Activated naive CD4-positive, alpha-beta T cell treated with anti-CD3 and anti-CD28 coated beads, Interleukin-2, amount 50 U/mL, for 72 hours (primary cell): ENCODE results near the gene EFCAB9. TPM values are rescaled to one million over a fixed set of nuclear protein-coding genes. Genes with fewer than 3 reads are reported as not detected.
"Not testable (repeated sequence)": the region's sequence is repeated elsewhere in the genome, so short reads cannot be mapped to it uniquely, and the experiment has no call there.

Experiments
- ATAC-seq, 2 donors: fragments of 150-1000 bp; cut with Tn5 transposase; 2 replicates each; pipeline ENCODE4 v1.10.0; 2021; ENCODE audit warnings: mild to moderate bottlenecking in 2 of 2, moderate library complexity in 2 of 2
- DNase-seq, 2 donors: peaks; one replicate each; pipeline ENCODE4 v3.0.0; 2021 to 2022; ENCODE audit warnings: low spot score in 2 of 2
- H3K27ac Mint-ChIP-seq, 2 donors: one replicate each; pipeline ENCODE4 v1.8.0; 2022; ENCODE audit warnings: mild to moderate bottlenecking in 2 of 2, mixed read lengths in 2 of 2
- H3K36me3 Mint-ChIP-seq, 2 donors: one replicate each; pipeline ENCODE4 v1.8.0; 2022; ENCODE audit warnings: mixed read lengths in 2 of 2
- H3K9me3 Mint-ChIP-seq, 2 donors: one replicate each; pipeline ENCODE4 v1.8.0; 2022; ENCODE audit warnings: mixed read lengths in 2 of 2
- total RNA-seq, 2 donors: library from RNA; stranded (reverse); gene quantifications; one replicate each; pipeline ENCODE4 v1.2.3, GENCODE V29; 2022

Gene EFCAB9
- not detected for total RNA-seq

DNA sequence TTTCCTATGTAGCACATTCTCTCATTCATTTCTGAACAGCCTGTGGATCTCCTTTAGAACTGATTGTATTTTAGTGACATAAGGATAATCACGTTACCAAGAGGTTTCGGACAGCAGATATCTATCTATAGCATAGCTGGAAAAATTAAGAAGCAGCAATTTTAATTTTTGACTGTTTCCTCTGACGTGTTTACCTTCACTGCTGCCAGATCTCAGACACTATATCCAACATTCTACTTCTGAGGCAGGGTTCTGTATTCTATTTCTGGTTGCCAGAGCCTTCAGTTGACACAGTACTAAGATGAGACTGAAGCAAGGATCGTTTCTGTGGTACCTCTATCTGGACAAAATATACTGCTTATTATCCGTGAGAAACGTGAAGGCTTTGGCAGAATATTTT, at the start of gene EFCAB9:
Gene EFCAB9 (plus strand): TSS at position 301 of the 400 bp plus-strand sequence. CDS start 1 bp downstream, at position 302.
- H3K36me3 Mint-ChIP-seq, result no peaks in the 10 kb centered on the region
- H3K9me3 Mint-ChIP-seq, result no peaks in the 10 kb centered on the region
- ATAC-seq (no peak), DNase-seq (no peak)
- no peak within 1 kb of the TSS for H3K27ac Mint-ChIP-seq

DNA sequence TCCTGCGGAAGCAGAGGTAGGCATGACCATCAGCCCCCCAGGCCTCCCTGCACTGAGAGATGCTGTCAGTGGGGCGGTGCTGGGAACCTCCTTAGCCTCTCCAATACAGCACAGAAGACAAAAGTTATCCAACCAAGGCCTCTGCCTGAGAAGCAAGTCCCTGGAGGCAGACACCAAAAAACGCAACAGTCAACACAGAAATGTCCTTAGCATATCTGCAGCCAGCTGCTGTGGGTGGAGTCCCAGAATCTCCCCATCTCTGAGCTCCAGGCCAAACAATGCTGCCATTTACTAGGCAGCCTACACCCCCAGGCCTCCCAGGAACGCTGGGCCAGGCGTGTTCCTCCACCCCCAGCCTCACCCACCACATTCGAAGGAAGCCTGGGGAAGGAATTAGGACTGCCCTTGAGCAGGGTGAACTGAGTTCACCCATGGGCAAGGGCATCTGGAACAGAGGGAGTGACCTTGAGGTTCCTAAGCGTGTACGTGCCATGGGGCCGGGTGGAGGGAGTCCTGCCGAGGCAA, 49.6 kb upstream of the EFCAB9 start:
- H3K27ac Mint-ChIP-seq, result peak overlapping the region; percentile 55 to 65
- H3K9me3 Mint-ChIP-seq, result peaks cover 0 to under 1% of the 10 kb centered on the region in 2 donors
- ATAC-seq, result no peak
- peaks cover 8 to 9% of the 10 kb centered on the region in 2 donors for H3K36me3 Mint-ChIP-seq
- DNase-seq, result no peak

DNA sequence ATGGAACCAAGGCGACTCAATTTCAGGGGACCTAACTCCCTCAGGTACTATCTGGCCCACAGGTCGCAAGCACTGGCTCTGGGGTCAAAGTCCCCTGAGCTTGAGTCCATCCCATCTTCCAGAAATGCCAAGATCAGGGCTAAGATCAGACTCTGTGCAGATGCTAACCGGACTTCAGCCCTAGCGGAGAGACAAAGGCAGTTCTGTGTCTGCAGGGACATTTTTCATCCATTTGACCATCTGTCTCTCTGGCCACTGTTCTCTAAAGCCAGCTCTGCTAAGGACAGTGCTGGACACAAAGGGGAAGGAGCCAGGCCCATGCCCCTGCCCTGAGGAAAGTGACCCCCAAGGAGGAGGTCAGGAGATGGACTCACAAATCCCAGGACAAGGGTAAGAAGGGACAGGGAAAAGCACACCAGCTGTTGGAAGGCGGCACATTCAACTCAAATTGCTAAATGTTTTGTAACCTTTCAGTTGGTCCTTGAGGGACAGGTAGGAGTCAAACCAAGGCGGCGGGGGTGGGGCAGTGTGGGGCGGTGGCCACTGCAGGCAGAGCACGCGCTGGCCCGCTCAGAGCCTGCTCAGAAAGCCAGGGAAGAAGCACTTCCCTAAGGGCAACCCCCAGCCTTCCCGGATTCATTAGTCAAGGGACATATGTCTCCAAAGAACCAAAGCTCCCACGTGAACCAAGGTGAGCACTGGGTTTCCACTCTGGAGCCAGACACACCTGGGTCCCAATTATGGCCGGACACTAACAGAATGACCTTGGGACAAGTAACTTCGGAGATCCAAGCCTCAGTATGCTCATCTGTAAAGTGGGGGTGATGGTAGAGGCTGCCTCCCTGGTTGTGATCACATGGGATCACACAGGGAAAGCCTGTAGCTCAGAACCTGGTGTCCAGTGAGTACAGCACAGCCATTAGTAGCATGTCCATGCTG, 48.8 kb upstream of the EFCAB9 start:
- H3K9me3 Mint-ChIP-seq, result no peaks in the 10 kb centered on the region
- peak overlapping the region in 1 of 2 donors; percentile 58 for H3K27ac Mint-ChIP-seq
- DNase-seq (no peak), ATAC-seq (no peak)
- peaks cover 0 to 1% of the 10 kb centered on the region in 2 donors for H3K36me3 Mint-ChIP-seq

DNA sequence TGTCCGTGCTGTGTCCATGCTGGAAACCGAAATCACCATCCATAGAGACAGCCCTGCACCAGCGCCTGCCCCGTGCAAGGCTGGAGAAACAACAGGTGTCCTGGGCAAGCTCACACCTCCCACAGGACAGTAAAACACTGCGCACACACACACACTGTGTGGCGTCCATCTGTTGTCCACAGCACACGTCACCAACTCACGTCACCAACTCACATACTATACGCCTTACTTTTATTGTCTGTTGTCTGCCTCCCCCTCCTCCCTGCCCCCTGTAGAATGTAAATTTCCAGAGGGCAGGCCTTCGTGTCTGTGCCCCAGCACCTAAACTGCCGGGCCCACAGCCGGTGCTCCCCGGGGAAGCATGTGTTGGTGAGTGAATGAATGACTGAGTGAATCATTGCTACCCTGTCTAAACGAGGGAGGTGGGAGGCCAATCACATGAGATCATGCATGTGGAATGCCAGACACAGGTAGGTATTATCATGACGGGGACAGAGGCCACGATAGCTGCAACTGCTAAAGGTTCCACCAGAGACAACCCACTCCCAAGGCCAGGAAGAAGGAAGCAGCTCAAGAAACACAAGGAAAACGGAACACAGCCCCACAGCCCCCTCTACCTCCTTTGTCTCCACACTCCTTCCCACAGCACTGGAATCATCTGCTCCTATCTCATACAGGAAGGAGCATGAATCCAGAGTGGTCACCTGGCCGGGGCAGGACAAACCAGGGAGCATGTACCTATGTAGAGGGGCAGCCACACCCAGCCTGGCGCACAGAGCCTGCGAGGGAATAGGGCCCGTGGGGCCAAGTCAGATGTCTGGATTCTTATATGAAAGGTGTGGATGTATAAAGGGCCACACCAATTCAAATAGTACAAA, 47.9 kb upstream of the EFCAB9 start:
- Mint-ChIP-seq H3K27ac (peak overlapping the region; percentile 27 to 58), H3K36me3 (peaks cover 7 to 9% of the 10 kb centered on the region in 2 donors), H3K9me3 (no peaks in the 10 kb centered on the region)
- DNase-seq, result no peak
- ATAC-seq, result no peak

DNA sequence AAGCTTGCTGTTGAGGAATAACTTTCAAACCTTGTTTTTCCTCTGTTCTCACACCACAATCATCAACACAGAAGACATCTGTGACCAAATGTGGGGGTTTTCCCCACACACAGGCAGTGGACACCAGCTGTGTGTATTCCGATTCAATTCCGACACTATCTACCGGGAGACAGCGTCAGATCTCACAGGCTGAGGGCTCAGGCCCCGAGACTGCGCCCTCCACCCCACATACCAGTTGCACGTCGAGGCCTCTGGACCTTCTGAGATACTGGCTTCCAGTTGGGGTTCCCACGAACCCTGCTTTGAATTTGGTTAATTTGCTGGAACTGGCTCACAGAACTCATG, 47.3 kb upstream of the EFCAB9 start:
- Mint-ChIP-seq H3K9me3 (no peaks in the 10 kb centered on the region), H3K36me3 (peaks cover 9 to 15% of the 10 kb centered on the region in 2 donors), H3K27ac (peak overlapping the region; percentile 58 to 92)
- ATAC-seq, result no peak
- no peak for DNase-seq

DNA sequence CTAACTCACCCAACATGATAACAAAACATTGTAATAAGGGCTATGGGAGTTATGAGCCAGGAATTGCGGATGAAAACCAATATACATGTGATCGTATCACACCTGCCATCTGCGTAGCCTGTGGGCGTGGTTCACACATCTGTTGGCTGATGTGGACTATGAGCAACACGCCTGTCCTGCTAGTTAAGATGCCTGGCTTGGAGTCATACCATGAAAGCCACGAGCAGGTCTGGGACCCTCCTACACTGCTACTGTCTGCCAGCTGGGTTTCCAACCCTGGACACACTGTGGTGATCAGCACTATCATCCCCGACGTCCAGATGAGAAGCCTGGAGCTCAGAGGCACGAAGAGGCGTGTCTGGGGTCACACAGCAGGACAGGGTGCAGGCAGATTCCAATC, 46.1 kb upstream of the EFCAB9 start:
- peaks cover 15 to 23% of the 10 kb centered on the region in 2 donors for H3K36me3 Mint-ChIP-seq
- no peak for DNase-seq

DNA sequence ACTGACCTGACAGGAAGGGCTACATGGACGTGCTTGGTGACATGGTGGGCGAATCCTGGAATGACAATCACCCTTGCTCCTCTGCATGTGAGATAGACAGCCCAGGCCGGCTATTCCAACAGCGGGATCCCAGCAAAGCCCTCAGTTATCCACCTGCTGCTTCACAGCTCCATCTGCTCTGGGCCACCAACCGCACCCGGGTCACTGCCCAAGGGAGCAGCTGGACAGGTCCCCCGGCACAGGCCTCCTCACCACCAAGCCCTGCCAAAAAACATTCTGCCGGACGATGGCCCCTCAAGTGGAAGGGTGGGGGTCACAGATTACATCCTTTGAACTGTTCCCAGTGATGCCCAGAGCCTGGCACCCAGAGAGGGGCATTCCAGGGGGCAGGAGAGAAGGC, 45.6 kb upstream of the EFCAB9 start:
- ATAC-seq (no peak), DNase-seq (no peak)
- Mint-ChIP-seq H3K9me3 (no peaks in the 10 kb centered on the region), H3K27ac (no peak overlapping the region), H3K36me3 (peaks cover 15 to 29% of the 10 kb centered on the region in 2 donors)

More for the DNA sequence above, 46.1 kb upstream of the EFCAB9 start:
- Mint-ChIP-seq H3K9me3 (no peaks in the 10 kb centered on the region), H3K27ac (peak overlapping the region; percentile 40 to 58)
- ATAC-seq, result peak in 1 of 2 donors; percentile 15

DNA sequence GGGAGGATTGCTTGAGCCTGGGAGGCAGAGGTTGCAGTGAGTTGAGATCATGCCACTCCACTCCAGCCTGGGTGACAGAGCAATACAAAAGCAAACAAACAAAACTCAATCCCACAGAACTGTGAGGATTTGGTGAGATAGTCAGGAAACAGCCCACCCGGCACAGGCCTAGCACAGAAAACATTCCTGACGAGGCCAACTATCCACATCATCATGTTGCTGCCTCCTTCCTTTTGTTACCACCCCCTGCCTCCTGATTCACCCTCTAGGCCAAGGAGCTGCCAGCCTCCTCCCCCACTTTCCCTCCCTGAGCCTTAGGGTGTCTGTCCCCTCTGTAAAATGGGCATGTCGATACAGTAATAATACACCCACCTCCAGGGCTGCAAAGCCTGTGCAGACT, 44.9 kb upstream of the EFCAB9 start:
- H3K36me3 Mint-ChIP-seq, result peaks cover 18 to 36% of the 10 kb centered on the region in 2 donors
- ATAC-seq, result no peak
- no peak for DNase-seq
- peaks cover 0 to 5% of the 10 kb centered on the region in 2 donors for H3K9me3 Mint-ChIP-seq
- H3K27ac Mint-ChIP-seq, result peak overlapping the region; percentile 68 to 90

DNA sequence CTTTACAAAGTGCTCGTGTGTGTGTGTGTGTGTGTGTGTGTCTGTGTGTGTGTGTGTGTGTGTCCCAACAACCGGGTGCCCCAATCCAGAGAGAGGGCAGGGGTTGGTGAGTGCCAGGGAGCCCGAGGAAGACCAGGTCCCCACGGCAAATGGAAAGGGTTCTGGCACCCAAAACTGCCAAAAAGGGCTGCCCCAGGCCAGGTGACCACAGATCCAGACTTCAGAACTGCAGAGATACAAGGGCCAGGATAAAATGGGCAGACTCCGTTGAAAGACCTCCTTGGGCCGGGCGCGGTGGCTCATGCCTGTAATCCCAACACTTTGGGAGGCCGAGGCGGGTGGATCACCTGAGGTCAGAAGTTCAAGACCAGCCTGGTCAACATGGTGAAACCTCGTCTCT, 44.5 kb upstream of the EFCAB9 start:
- not testable (repeated sequence) for ATAC-seq, DNase-seq, H3K9me3 Mint-ChIP-seq
- peak overlapping the region; percentile 68 to 90 for H3K27ac Mint-ChIP-seq
- peaks cover 22 to 40% of the 10 kb centered on the region in 2 donors for H3K36me3 Mint-ChIP-seq

DNA sequence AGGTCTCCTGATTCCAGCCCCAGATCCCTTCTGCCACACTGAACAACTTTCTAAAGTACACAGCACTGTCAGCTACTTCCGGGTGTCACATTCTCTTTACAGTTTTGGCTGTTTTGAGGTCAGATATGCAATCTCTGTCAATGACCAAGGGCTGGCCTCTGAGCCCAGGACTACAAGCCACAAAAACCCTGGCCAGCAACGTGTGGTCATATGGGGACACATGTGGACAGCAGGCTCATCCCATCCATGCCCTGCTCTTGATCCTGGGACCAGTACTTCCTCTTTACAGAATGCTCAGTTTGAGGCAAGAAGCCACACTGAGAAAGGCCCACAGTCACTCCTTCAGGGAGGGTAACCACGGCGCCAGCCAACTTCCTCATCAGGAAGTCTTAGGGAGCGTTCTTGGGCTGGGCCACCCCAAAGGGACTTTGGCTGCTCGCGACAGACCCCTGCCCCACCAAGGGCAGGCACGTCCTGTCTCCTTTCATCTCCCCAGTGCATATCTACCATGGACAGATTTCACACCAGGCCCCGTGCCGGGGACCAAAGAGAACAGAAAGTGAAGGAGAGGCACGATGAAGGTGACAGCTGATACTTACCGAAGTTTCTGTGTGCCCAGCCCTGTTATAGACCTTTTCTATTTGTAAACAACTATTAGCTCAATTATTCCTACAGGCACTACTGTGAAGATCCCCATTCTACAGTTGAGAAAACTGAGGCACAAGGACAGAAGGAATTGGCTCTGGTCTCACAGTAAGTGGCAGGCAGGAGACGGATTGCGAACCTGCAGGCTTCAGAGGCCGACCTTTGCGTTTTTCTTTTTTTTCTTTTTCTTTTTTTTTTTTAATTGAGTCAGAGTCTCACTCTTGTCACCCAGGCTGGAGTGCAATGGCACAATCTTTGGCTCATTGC, 43.2 kb upstream of the EFCAB9 start:
- Mint-ChIP-seq H3K9me3 (peaks cover 0 to 5% of the 10 kb centered on the region in 2 donors), H3K27ac (peak overlapping the region; percentile 90 to 95), H3K36me3 (peaks cover 26 to 45% of the 10 kb centered on the region in 2 donors)
- ATAC-seq (peak; percentile 65 to 89), DNase-seq (peak; percentile 32 to 76)

DNA sequence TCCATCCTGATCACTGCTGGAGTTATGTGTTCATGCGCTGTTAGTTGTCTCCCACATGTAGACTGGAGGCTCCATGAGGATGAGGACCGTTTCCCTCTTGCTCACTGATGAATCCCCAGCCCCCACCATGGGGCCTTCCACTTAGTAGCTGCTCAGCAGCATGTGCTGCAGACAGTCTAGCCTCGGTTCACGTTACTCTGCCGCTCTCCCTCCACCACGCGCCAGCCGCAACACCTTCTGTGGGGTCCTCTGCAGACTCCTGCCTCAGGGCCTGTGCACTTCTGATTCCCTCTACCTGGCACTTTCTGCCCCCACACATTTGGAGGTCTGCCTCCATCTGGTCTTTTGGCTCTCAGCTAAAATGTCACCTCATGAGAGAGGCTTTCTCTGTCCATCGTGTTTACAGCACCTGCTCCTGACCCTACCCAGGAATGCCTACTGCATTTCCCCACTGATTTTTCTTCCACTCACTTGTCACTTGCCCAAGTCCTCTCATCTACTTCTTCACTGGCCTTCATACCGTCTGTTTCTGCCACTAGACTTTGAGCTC, 42.2 kb upstream of the EFCAB9 start:
- DNase-seq (no peak), ATAC-seq (no peak)
- peak overlapping the region; percentile 15 to 90 for H3K27ac Mint-ChIP-seq
- peaks cover 28 to 54% of the 10 kb centered on the region in 2 donors for H3K36me3 Mint-ChIP-seq
- peaks cover 0 to 5% of the 10 kb centered on the region in 2 donors for H3K9me3 Mint-ChIP-seq

DNA sequence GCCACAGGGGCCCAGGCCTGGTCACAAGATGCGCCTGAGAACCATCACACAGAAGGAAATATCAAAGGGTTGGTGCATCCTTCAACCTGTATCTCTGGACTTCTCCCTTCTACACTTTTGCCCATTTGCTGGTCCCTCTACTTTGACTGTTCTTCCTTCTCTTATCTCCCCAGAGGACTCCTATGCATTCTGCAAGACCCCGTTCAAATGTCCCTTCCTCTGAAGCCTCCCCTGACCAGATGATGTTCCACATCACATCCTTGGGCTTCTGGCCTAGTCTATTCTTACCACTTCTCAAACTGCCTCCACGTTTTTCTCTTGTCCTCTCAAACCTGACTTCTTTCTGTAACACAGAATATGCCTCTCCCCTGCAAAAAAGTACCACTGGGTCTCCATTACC, 40.3 kb upstream of the EFCAB9 start:
- peaks cover 31 to 69% of the 10 kb centered on the region in 2 donors for H3K36me3 Mint-ChIP-seq

DNA sequence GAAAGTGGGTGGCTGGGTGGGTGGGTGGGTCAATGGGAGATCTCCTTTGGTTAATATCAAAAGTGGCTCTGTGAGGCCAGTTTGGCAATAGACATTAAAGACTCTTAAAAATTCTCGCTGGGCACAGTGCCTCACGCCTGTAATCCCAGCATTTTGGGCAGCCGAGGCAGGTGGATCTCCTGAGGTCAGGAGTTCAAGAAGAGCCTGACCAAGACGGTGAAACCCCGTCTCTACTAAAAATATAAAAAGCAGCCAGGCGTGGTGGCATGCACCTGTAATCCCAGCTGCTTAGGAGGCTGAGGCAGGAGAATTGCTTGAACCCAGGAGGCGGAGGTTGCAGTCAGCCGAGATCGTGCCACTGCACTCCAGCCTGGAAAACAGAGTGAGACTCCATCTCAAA, 38.9 kb upstream of the EFCAB9 start:
- not testable (repeated sequence) for DNase-seq, H3K27ac Mint-ChIP-seq, H3K9me3 Mint-ChIP-seq, ATAC-seq
- peaks cover 31 to 73% of the 10 kb centered on the region in 2 donors for H3K36me3 Mint-ChIP-seq

More for the DNA sequence above, 40.3 kb upstream of the EFCAB9 start:
- peaks cover 0 to 5% of the 10 kb centered on the region in 2 donors for H3K9me3 Mint-ChIP-seq
- H3K27ac Mint-ChIP-seq, result peak overlapping the region; percentile 70 to 91
- DNase-seq, result no peak
- ATAC-seq, result no peak

DNA sequence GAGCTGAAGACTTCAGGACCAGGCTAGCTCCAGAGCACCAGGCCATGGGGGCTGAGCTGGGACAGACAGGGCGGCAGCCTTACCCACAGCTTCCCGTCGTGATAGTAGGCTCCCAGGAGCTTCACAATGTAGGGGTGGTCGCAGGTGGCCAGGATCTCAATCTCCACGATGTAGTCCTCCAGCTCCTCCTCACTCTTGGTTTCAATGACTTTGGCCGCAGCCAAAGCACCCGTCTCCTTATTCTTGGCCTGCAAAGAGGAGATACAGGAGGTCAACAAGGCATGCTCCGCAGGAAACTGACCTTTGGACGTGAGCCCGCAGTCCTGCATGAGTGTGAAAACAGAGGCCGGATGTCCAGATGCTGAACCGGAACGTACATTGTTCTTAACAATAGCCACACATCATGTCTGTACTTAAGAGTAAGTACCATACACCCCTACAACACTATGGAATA, 37.4 kb upstream of the EFCAB9 start:
- no peak for ATAC-seq
- H3K36me3 Mint-ChIP-seq, result peaks cover 23 to 60% of the 10 kb centered on the region in 2 donors

DNA sequence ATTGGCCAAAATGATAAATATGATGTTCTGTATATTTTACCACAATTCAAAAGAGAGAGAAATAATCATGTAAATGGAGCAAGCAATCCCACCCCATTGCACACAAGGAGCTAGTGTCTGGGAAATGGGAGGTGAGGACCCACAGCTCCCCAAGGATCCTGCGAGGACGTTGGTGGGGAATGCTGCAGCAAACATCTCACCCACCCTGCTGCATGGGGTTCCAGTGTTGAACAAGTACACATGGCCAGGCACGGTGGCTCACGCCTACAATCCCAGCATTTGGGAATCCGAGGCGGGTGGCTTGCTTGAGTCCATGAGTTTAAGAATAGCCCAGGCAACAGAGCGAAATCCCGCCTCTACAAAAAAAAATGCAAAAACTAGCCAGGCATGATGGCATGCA, 35.0 kb upstream of the EFCAB9 start:
- Mint-ChIP-seq H3K9me3 (peaks cover 0 to under 1% of the 10 kb centered on the region in 2 donors), H3K27ac (peak overlapping the region; percentile 69 to 77), H3K36me3 (peaks cover 14 to 38% of the 10 kb centered on the region in 2 donors)
- DNase-seq, result no peak
- ATAC-seq, result no peak

More for the DNA sequence above, 37.4 kb upstream of the EFCAB9 start:
- peaks cover 0 to 5% of the 10 kb centered on the region in 2 donors for H3K9me3 Mint-ChIP-seq
- peak overlapping the region; percentile 19 to 67 for H3K27ac Mint-ChIP-seq
- no peak for DNase-seq
